ENCODE results near the gene TMEM53. TPM values are rescaled to one million over a fixed set of nuclear protein-coding genes. Genes with fewer than 3 reads are reported as not detected.
A peak's percentile ranks its signal among the peaks of the same experiment; 100 is the strongest.

TMEM53 gene
- total and polyA plus RNA-seq, 2 experiments from 2014 or later = 15.2 to 43.0 TPM

DNA sequence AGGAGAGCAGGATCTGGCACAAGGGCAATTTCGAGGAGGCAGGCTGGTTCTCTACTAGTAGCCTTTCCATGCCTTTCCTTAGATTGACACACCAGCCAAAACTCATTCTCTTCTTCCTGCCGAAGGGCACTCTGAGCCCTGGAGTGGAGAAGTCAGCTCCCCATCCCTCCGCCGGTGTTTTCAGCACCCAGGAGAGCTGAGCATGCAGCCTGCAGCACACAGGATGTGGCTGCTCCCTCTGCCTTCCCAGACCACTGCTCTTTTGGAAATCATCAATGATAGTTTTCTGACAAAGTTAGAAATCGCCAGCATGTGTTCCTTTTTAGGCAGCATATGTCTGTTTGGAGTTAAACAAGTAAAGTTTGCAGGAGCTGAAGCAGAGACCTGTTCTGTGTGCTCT is 45.0 kb upstream of the TMEM53 start:
- no peaks in the 10 kb centered on the region for H3K4me1 ChIP-seq (ENCODE audit: low read depth)
- H3K36me3 ChIP-seq = no peaks in the 10 kb centered on the region
- no peak for DNase-seq (ENCODE audit: low read depth in 1 of 2, low spot score in 1 of 2)
- TF ChIP-seq, protein P1, sequence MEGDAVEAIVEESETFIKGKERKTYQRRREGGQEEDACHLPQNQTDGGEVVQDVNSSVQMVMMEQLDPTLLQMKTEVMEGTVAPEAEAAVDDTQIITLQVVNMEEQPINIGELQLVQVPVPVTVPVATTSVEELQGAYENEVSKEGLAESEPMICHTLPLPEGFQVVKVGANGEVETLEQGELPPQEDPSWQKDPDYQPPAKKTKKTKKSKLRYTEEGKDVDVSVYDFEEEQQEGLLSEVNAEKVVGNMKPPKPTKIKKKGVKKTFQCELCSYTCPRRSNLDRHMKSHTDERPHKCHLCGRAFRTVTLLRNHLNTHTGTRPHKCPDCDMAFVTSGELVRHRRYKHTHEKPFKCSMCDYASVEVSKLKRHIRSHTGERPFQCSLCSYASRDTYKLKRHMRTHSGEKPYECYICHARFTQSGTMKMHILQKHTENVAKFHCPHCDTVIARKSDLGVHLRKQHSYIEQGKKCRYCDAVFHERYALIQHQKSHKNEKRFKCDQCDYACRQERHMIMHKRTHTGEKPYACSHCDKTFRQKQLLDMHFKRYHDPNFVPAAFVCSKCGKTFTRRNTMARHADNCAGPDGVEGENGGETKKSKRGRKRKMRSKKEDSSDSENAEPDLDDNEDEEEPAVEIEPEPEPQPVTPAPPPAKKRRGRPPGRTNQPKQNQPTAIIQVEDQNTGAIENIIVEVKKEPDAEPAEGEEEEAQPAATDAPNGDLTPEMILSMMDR (IDR thresholded peaks at IDR 0.05; ENCODE audit: low read depth, low read length) = no peak
- H3K4me3 ChIP-seq = no peak overlapping the region
- no peaks in the 10 kb centered on the region for H3K9me3 ChIP-seq (ENCODE audit: low read depth)
- no peak overlapping the region for H3K27ac ChIP-seq
- no peaks in the 10 kb centered on the region for H3K27me3 ChIP-seq

DNA sequence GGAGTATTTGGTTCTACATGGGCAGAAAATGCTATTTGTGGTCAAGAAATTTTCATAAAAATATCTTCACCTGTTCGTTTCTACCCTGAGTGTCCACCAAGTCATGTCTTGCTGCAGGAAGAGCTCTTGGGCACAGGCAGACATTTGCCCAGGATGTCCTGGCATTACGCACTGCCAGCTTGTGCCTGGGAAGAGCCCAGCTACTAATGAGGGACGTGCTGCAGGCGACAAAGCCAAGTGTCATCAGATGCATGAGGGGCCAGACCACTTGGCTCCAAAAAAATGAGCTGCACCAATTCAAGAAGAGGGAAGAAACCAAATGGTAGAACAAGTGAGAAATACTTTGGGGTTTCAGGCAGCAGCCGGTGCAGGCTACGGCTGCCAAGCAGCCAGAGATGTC is 43.8 kb upstream of the TMEM53 start:
- TF ChIP-seq, protein P1 (IDR thresholded peaks at IDR 0.05; ENCODE audit: low read depth, low read length) = no peak
- H3K9me3 ChIP-seq (ENCODE audit: low read depth) = no peaks in the 10 kb centered on the region
- H3K4me3 ChIP-seq = no peak overlapping the region
- H3K4me1 ChIP-seq (ENCODE audit: low read depth) = no peaks in the 10 kb centered on the region
- H3K27ac ChIP-seq = no peak overlapping the region
- no peak for DNase-seq (ENCODE audit: low read depth in 1 of 2, low spot score in 1 of 2)
- no peaks in the 10 kb centered on the region for H3K27me3 ChIP-seq
- H3K36me3 ChIP-seq = no peaks in the 10 kb centered on the region

DNA sequence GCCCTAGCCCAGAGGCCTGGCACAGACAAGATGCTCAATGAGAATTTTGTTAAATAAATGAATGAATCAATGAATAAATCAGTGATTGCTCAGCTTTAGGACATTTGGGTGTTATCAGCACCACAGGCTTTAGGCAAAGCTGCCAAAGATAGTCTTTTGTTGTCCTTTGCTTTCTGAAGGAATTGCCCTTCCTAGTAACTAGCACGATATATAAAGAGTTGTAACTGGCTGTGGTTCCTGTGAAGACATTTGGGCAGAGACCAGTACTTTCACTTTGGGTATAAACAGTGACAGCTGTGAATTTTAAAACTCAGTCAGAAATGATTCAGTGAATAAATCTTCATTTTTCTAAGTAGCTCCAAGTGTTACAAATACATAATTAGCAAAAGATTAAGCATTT is 43.4 kb upstream of the TMEM53 start:
- Histone ChIP-seq H3K27me3 (no peaks in the 10 kb centered on the region), H3K36me3 (no peaks in the 10 kb centered on the region), H3K9me3 (ENCODE audit: low read depth) (no peaks in the 10 kb centered on the region), H3K27ac (no peak overlapping the region), H3K4me3 (no peak overlapping the region), H3K4me1 (ENCODE audit: low read depth) (no peaks in the 10 kb centered on the region)
- TF ChIP-seq, protein P1 (IDR thresholded peaks at IDR 0.05; ENCODE audit: low read depth, low read length) = no peak
- no peak for DNase-seq (ENCODE audit: low read depth in 1 of 2, low spot score in 1 of 2)

DNA sequence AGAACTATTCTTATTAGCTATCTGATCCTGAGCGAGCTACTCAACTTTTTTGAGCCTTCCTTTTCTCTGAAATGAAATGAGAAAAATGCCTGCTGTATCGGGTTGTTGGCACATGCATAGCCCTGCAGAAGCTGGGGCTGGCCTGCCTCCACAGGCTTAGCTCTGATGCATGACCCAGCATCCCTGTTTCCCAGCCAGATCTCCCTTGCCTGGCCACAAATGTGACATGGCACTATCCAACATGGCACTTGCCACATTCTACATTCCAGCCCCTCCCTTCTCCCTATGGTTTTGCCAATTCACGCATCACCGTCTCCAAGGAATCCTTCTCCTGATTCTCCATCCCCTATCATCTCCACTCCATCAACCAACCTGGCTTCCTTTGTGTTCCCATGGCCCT is 42.9 kb upstream of the TMEM53 start:
- no peaks in the 10 kb centered on the region for H3K4me1 ChIP-seq (ENCODE audit: low read depth)
- no peaks in the 10 kb centered on the region for H3K36me3 ChIP-seq
- no peaks in the 10 kb centered on the region for H3K9me3 ChIP-seq (ENCODE audit: low read depth)
- no peaks in the 10 kb centered on the region for H3K27me3 ChIP-seq
- TF ChIP-seq, protein P1 (IDR thresholded peaks at IDR 0.05; ENCODE audit: low read depth, low read length) = no peak
- H3K4me3 ChIP-seq = no peak overlapping the region
- H3K27ac ChIP-seq = no peak overlapping the region
- DNase-seq (ENCODE audit: low read depth in 1 of 2, low spot score in 1 of 2) = no peak

DNA sequence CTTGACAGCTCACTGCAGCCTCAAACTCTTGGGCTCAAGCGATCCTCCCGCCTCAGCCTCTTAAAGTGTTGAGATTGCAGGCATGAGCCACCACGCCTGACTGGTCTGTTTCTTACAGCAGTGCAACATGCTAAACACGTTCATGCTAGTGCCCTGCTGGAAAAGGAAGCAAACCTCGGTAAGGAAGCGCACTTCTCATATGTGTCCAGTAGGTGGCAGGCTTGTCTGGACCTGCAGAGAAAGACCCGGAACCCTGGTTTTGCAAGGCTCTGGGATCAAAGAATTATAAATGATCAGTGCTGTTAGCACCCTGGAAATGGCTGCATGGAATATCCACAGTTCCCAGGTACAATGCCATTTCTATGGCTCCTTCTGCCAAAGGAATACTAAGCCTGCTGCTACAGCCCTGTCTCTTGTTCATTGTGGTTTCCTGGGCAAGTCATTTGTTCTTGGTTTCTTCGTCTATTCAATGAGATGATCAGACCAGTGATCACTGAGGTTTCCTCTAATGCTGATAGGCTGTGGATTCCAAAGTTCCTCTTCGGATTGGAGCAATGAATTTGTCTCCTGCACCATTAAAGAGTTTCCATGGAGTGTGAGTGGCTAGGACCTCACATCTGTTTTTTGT is 40.8 kb upstream of the TMEM53 start:
- Histone ChIP-seq H3K4me1 (ENCODE audit: low read depth) (no peaks in the 10 kb centered on the region), H3K27me3 (no peaks in the 10 kb centered on the region), H3K27ac (no peak overlapping the region), H3K36me3 (no peaks in the 10 kb centered on the region), H3K9me3 (ENCODE audit: low read depth) (no peaks in the 10 kb centered on the region), H3K4me3 (no peak overlapping the region)
- peak; percentile 74 to 87 for DNase-seq (ENCODE audit: low read depth in 1 of 2, low spot score in 1 of 2)
- TF ChIP-seq, protein P1 (IDR thresholded peaks at IDR 0.05; ENCODE audit: low read depth, low read length) = peak; percentile 94
